Raji (cell line): ENCODE results near the gene TYRO3.

Experiments used
- POLR2A ChIP-seq: IDR thresholded peaks from 2 replicates; pipeline ENCODE4 v1.6.1; 2011; ENCODE audit warnings: low read depth, low read length, control low read depth; ENCODE audit not compliant: insufficient read depth

The TYRO3 gene

GRCh38 chr15:41583795-41584194, 24.8 kb downstream of the TYRO3 start:
- no peak for TF ChIP-seq POLR2A

DNA sequence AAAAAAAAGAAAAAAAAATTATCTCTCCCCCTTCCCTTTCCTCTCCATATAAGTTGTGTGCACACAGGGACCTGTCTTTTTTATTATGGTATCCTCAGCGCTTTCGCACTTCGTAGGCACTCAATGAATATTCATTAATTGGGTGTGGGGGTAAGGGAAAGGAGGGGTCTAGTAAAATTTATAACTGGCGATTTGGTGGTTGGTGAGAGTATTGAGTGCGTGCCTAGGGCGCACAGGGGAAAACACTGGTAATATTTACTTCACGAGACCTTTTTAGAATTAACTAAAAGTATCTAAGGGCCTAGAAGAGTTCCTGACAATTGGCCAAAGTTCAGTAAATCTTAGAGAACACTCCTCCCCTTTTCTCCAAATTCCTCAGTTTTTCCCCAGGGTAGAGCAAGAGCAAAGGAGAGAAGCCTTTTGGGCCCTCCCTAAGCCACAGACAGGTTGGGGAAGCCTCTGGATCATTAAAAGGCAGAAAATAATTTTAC, 25.7 kb downstream of the TYRO3 start:
- TF ChIP-seq POLR2A = no peak

GRCh38 chr15:41585127-41586047, 26.4 kb downstream of the TYRO3 start:
- TF ChIP-seq POLR2A = no peak

DNA sequence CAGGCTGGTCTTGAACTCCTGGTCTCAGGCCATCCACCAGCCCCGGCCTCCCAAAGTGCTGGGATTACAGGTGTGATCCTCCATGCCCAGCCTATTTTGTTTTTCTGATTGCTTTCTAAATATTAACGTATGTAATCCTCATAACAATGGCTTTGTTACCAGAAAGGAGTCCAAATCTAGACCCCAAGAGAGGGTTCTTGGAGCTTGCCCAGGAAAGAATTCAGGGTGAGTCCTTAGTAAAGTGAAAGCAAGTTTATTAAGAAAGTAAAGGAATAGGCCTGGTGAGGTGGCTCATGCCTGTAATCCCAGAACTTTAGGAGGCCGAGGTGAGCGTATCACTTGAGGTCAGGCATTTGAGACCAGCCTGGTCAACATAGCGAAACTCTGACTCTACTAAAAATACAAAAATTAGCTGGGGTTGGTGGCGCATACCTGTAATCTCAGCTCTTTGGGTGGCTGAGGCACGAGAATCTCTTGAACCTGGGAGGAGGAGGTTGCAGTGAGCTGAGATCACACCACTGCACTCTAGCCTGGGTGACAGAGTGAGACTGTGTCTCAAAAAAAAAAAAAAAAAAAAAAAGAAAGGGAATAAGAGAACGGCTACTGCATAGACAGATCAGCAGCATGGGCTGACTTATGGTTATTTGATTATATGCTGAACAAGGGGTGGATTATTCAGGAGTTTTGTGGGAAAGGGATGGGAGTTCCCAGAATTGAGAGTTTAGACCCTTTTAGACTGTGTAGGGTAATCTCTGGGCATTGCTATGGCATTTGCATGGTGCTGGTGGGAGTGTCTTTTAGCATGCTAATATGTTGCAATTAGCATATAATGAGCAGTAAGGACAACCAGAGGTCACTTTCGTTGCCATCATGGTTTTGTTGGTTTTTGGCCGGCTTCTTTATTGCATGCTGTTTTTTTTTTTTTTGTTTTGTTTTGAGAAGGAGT, 36.1 kb downstream of the TYRO3 start:
- no peak for TF ChIP-seq POLR2A

GRCh38 chr15:41596972-41597371, 38.0 kb downstream of the TYRO3 start:
- no peak for TF ChIP-seq POLR2A

DNA sequence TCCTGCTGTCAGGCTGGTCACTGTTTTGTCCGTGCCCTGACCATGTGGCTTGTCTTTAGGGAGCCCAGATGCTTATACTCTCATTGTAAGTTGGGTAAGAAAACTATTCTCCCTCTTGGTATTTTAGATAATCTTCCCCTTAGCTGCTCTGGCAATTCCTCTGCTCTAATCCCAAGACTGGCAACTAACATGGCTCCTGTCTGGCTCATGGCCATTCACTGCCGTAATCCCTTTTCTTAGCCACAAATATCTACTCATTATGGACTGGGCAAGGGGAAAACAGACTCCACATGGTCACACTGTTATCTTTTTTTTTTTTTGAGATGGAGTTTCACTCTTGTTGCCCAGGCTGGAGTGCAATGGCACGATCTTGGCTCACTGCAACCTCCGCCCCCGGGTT, 38.8 kb downstream of the TYRO3 start:
- no peak for TF ChIP-seq POLR2A

DNA sequence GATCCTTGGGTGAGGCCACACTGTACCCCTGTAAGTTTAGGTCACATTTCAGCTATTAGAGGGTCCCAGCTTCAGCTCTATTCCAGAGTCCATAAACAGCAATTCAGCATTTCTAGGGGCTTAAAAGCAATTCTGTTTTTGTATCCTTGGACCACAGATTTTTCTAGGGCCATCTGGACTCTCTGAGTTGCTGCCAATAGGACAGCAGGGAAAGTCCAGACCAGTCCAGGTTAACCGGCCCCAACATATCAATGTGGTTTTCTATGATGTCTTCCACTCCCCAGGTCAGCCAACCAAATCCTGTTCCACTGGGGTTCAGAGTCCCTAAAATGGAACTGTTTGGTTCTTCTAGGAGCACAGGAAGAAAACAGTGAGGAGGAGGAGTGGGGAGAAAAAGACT, 40.0 kb downstream of the TYRO3 start:
- TF ChIP-seq POLR2A = no peak

DNA sequence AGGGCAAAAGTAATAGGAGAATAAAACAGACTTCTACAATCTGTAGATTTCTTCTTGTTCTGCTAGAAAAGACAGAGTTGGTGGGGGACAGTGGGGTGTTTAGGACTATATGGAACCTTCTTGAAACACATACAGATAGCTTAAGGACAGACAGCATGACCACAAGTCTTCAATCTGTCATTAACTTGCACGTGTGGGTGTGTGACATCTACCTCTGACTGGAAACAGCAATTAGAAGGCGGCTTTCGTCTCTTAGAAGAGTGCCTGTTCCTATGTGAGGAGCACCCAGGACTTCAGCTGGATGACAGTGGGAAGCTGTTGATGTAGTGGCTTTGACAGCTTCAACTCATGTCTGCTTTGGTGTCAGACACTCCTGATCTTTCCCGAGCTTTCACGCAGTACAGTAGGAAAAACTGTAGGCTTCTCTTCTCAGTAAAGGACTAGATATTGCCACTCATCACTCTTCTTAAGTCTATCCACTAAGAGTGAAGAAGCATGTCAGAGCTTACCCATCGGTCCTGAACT, 44.5 kb downstream of the TYRO3 start:
- no peak for TF ChIP-seq POLR2A

DNA sequence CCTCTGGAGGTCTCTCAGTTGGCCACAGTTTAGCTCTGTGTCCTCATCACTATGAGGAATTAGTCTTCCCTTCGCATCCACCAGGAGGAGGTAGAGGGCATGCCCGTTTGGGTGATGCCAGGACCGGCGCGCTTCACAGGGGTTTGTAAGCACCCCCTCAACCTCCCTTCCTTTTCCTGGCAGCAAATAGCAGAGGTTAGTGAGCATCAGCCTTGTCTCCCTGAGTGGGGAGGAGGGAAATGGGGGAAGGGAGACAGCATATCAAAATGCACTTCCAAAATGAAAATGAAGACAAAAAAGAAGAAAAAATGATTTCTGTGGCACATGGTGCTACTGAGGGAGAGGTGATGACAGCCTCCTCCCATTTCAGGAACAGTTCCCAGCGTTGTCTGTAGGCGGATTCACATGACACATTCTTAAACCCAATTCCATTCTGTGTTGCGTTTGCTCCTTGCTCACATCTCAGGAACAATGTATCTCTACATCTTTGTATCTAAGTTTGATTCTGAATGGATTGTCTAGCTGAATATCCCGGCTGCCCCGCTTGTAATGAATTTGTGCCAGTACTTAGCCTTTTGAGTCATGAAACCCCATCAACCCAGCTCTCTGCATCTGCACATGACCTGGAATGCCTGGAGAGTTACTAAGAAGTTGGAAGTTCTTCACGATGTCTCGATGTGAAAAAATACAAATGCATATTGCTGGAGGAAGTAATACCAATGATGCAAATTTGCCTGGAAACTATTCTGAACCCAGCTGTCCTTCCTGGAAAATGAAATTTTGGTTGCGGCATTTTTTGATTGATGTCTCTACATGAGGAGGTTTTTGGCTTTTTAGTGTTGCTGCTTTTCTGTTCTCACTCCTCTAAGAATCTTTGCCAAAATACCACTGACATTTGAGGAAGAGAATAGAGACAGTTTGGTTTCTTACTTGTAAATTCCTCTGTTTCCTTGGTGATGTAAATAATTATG, 45.2 kb downstream of the TYRO3 start:
- TF ChIP-seq POLR2A = no peak

GRCh38 chr15:41605566-41605965, 46.6 kb downstream of the TYRO3 start:
- TF ChIP-seq POLR2A = no peak

DNA sequence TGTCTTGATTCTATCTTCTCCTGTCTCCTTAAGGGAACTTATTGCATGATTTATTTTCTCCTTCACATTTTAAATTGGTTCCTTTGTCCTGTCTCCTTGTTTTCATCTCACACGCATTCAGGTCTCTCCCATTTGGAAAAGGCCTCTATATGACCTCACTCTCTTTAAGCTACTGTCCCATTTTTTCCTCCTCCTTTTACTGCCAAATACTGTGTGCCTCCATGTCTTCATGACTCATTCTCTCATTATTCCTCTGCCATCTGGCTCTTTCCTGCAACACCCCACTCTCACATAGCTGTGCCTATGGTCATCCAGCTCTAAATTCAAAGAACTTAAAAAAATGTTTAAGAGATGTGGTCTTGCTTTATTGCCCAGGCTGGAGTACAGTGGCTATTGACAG, 48.0 kb downstream of the TYRO3 start:
- no peak for TF ChIP-seq POLR2A

- no peak for TF ChIP-seq POLR2A
These were observed 50.1 kb downstream of the TYRO3 start for GRCh38 chr15:41609123-41609522.

GRCh38 chr15:41610048-41610447, 51.0 kb downstream of the TYRO3 start:
- no peak for TF ChIP-seq POLR2A

- TF ChIP-seq POLR2A = no peak
These were observed 61.7 kb downstream of the TYRO3 start for GRCh38 chr15:41620536-41621199.
